ENCODE data around the gene CDK5RAP3. TPM values are rescaled to one million over a fixed set of nuclear protein-coding genes. Genes with fewer than 3 reads are reported as not detected.

Gene CDK5RAP3
- total and polyA plus RNA-seq, 2 of the 13 experiments (the other 11 are each of a cell fraction or from before 2014, with no cell fraction given) = 128 to 154 TPM

DNA sequence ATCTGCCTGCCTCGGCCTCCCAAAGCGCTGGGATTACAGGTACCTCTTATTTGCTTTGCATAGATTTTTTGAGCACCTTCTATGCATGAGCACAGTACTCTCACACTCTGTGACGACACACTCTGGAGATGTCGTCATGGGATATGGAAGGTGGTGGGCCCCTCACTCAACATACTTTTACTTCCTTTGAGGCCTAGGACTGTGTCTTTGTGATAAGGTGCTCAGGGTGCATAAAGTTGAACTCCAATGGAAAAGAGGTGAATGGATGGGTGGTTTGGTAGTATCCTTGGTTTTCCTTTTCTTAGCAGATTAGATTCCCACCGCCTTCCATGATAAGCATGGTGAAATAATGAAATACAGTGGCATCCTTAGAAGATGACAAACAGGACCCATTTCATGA is 6.1 kb upstream of the CDK5RAP3 start:
- H3K4me1 ChIP-seq (ENCODE audit: insufficient read depth, low read length) = peaks cover 48% of the 10 kb centered on the region
- TF ChIP-seq NFKBIZ (CRISPR knock-in tag; IDR thresholded peaks at IDR 0.05) = no peak
- 0 out of 2 replicates have a peak, but pooled peaks have one; percentile 21 for TF ChIP-seq GFI1 (CRISPR knock-in tag; IDR thresholded peaks at IDR 0.05; ENCODE audit: borderline replicate concordance)
- 0 out of 2 replicates have a peak, but pooled peaks have one; percentile 14 for TF ChIP-seq ATF7 (IDR thresholded peaks at IDR 0.05)
- no peak for TF ChIP-seq ATF7 (CRISPR knock-in tag; IDR thresholded peaks at IDR 0.05)
- TF ChIP-seq GATAD1 (CRISPR knock-in tag; IDR thresholded peaks at IDR 0.05) = no peak
- 0 out of 2 replicates have a peak, but pooled peaks have one; percentile 17 for TF ChIP-seq CEBPB (IDR thresholded peaks at IDR 0.05; ENCODE audit: borderline replicate concordance, low read depth, low read length)
- TF ChIP-seq ARNT2 (CRISPR knock-in tag; IDR thresholded peaks at IDR 0.05; ENCODE audit: low read depth) = no peak
- no peak for TF ChIP-seq KLF6 (CRISPR knock-in tag; IDR thresholded peaks at IDR 0.05)
- TF ChIP-seq ZNF333 (CRISPR knock-in tag; IDR thresholded peaks at IDR 0.05; ENCODE audit: borderline replicate concordance) = no peak
- TF ChIP-seq FOXO4 (CRISPR knock-in tag; conservative IDR thresholded peaks at IDR 0.05) = 0 out of 2 replicates have a peak, but pooled peaks have one; percentile 32
- TF ChIP-seq, protein P1, sequence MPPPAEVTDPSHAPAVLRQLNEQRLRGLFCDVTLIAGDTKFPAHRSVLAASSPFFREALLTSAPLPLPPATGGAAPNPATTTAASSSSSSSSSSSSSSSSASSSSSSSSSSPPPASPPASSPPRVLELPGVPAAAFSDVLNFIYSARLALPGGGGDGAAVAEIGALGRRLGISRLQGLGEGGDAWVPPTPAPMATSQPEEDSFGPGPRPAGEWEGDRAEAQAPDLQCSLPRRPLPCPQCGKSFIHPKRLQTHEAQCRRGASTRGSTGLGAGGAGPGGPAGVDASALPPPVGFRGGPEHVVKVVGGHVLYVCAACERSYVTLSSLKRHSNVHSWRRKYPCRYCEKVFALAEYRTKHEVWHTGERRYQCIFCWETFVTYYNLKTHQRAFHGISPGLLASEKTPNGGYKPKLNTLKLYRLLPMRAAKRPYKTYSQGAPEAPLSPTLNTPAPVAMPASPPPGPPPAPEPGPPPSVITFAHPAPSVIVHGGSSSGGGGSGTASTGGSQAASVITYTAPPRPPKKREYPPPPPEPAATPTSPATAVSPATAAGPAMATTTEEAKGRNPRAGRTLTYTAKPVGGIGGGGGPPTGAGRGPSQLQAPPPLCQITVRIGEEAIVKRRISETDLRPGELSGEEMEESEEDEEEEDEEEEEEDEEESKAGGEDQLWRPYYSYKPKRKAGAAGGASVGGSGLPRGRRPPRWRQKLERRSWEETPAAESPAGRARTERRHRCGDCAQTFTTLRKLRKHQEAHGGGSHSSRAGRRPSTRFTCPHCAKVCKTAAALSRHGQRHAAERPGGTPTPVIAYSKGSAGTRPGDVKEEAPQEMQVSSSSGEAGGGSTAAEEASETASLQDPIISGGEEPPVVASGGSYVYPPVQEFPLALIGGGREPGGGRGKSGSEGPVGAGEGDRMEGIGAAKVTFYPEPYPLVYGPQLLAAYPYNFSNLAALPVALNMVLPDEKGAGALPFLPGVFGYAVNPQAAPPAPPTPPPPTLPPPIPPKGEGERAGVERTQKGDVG (CRISPR knock-in tag; IDR thresholded peaks at IDR 0.05; ENCODE audit: borderline replicate concordance) = no peak
- TF ChIP-seq ZNF841 (CRISPR knock-in tag; IDR thresholded peaks at IDR 0.05; ENCODE audit: borderline replicate concordance) = no peak
- TF ChIP-seq GMEB1 (CRISPR knock-in tag; IDR thresholded peaks at IDR 0.05; ENCODE audit: borderline replicate concordance) = no peak
- TF ChIP-seq ZNF792 (CRISPR knock-in tag; IDR thresholded peaks at IDR 0.05) = no peak
- peak; percentile 78 for TF ChIP-seq CREB1 (IDR thresholded peaks at IDR 0.05)
- TF ChIP-seq CREB1 (CRISPR knock-in tag; IDR thresholded peaks at IDR 0.05) = no peak
- TF ChIP-seq, protein P2, sequence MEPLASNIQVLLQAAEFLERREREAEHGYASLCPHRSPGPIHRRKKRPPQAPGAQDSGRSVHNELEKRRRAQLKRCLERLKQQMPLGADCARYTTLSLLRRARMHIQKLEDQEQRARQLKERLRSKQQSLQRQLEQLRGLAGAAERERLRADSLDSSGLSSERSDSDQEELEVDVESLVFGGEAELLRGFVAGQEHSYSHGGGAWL (CRISPR knock-in tag; IDR thresholded peaks at IDR 0.05) = no peak
- no peaks in the 10 kb centered on the region for H3K36me3 ChIP-seq (replicated peaks in 1 of 2; ENCODE audit: control insufficient read depth in 1 of 2, insufficient read depth in 2 of 2, low read length in 2 of 2)
- 59% methylated on average over 5 of the region's 5 CpGs for WGBS (ENCODE audit: low lambda C conversion rate)
- intact Hi-C loops (cut with micrococcal nuclease; ENCODE audit: unreplicated experiment) (no loop called here), in situ Hi-C loops (cut with HindIII; ENCODE audit: extremely low pct_ligation_motif_present, low pct_unique_long_range_greater_than_20kb) (no loop called here)
- no peak overlapping the region for H3K4me3 ChIP-seq (replicated peaks in 1 of 3; ENCODE audit: insufficient read depth in 1 of 3, low read depth in 2 of 3, low read length in 3 of 3)
- POLR2A ChIA-PET = interaction anchor here (1.1 to 9.9 kb wide), 2 partner anchors 10 to 69 kb away, joined by 4 to 267 read pairs; partner anchors contain the start of gene PRR15L
- no peak overlapping the region for H3K4me2 ChIP-seq (ENCODE audit: low read depth, low read length)
- no peaks in the 10 kb centered on the region for H3K9me3 ChIP-seq (ENCODE audit: low read length)
- CTCF ChIA-PET (ENCODE audit: low intra/inter-chr PET ratio, low total read pairs) = no interaction called here
- H3K27me3 ChIP-seq (ENCODE audit: control insufficient read depth in 1 of 2, insufficient read depth in 2 of 2, low read length in 2 of 2) = no peaks in the 10 kb centered on the region
- no peak overlapping the region for H3K27ac ChIP-seq (ENCODE audit: extremely low read length, insufficient read depth, low read length)
- no peaks in the 10 kb centered on the region for H4K20me1 ChIP-seq (ENCODE audit: insufficient read depth, low read length)
- H3K9ac ChIP-seq (ENCODE audit: insufficient read depth, low read depth, low read length) = no peak overlapping the region
- no TSS peak for BruUV-seq (replicated peaks)
- ATAC-seq (no peak), DNase-seq (ENCODE audit: low spot score) (no peak), FAIRE-seq (no peak)
- no peak overlapping the region for H2AFZ ChIP-seq (ENCODE audit: low read length)
- H3K79me2 ChIP-seq (ENCODE audit: insufficient read depth, low read length) = no peaks in the 10 kb centered on the region
